ENCODE results near the gene PXK.
A peak's percentile ranks its signal among the peaks of the same experiment; 100 is the strongest.

Gene PXK

DNA sequence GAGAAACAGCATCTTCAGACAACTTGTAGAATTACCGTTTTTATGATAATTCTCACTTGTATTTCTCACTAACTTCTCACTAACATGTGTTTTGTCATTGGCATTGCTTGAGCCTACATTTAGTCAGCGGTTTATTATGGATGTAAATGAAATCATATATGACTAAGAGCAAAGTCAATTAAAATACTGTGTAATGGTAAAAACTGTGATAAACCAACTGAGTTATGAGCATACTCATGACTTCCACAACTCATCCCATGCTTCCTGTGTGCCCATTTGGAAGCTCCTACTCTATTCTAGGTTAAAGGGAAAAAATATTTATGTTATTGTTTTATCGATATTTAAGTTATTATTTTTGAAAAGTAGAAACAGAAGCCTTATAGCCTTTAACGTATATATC is 12.8 kb downstream of the PXK start:
- Mint-ChIP-seq H3K36me3 (peaks cover 13% of the 10 kb centered on the region), H3K4me3 (no peak overlapping the region), H3K9me3 (no peaks in the 10 kb centered on the region), H3K27ac (peak overlapping the region; percentile 22), H3K4me1 (peaks cover 53% of the 10 kb centered on the region), H3K27me3 (no peaks in the 10 kb centered on the region)
- DNase-seq (ENCODE audit: low spot score in 2 of 2) (no peak), ATAC-seq (ENCODE audit: low read depth) (no peak)

DNA sequence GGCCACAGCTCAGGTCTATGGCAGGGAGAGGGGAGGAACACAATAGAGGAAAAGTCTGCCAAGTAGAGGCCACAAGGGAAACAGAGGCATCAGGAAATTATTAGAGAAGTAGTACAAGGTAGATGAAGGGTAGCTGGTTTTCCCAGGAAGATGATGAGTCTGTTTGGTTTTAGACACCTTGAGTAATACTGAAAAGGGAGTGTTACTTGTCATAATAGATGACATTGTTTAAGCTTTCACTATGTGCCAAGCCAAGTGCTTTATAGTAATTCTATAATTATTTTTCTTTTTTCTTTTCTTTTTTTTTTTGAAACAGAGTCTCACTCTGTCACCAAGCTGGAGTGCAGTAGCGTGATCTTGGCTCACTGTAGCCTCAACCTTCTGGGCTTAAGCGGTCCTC is 13.7 kb downstream of the PXK start:
- DNase-seq (ENCODE audit: low spot score in 2 of 2) (no peak), ATAC-seq (ENCODE audit: low read depth) (no peak)
- Mint-ChIP-seq H3K4me1 (peaks cover 55% of the 10 kb centered on the region), H3K36me3 (peaks cover 7% of the 10 kb centered on the region), H3K9me3 (no peaks in the 10 kb centered on the region), H3K4me3 (peak overlapping the region; percentile 4), H3K27me3 (no peaks in the 10 kb centered on the region), H3K27ac (peak overlapping the region; percentile 22)

DNA sequence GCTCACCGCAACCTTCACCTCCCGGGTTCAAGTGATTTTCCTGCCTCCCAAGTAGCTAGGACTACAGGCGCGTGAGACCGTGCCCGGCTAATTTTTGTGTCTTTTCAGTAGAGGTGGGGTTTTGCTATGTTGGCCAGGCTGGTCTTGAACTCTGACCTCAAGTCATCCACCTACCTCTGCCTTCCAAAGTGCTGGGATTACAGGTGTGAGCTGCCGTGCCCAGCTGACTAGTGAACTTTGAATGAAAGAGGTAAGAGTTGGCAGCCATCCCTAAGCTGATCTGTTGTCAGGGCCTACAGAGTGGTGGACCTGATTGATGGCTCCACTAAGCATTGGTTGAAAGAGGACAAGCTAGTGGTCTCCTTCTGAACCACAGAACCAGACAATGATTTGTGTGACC is 15.3 kb downstream of the PXK start:
- peaks cover 62% of the 10 kb centered on the region for H3K4me1 Mint-ChIP-seq
- no peak for DNase-seq (ENCODE audit: low spot score in 2 of 2)
- no peak for ATAC-seq (ENCODE audit: low read depth)
- H3K4me3 Mint-ChIP-seq: peak overlapping the region; percentile 29
- peak overlapping the region; percentile 72 for H3K27ac Mint-ChIP-seq
- peaks cover 9% of the 10 kb centered on the region for H3K36me3 Mint-ChIP-seq
- no peaks in the 10 kb centered on the region for H3K27me3 Mint-ChIP-seq
- no peaks in the 10 kb centered on the region for H3K9me3 Mint-ChIP-seq

DNA sequence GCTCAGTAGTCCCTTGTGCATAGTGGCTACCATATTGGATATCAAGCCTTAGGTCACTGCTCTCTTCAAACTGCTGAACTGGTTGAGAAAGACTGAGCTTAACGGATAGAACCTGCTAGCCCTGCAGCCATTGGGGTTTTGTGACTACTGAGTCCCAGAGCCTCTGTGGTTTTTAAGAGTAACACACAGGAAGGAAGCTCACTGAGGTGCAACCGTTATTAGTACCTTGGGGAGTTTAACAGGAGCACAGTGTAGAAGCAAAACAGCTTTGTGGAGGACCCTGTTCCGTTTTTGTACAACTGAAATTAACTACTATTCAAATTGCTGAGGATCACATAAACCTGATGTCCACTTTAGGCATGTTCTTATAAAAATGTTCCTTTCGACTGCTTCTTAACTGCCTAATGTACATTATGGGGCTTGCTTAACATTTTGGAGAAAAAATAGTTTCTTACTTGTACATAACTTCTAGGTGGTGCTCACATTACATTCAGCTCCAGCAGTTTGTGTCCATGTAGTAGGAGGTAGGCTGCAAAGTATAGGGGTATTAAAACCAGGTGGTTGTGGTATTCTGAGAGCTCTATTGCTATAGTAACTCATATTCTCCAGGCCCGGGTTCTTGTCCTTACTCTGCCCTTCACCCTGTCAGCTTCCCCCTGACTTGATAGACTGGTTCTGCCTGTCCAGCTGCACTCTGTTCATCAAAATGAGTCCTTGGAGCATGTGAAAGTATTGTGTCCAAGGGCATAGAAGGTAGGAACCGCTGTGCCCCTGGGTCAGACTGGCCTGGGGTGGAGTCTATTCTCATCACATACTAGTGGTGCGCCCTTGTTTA is 17.3 kb downstream of the PXK start:
- ATAC-seq (ENCODE audit: low read depth) (peak; percentile 86), DNase-seq (ENCODE audit: low spot score in 2 of 2) (peak in 1 of 2 donors; percentile 59)
- Mint-ChIP-seq H3K4me3 (peak overlapping the region; percentile 74), H3K9me3 (no peaks in the 10 kb centered on the region), H3K27me3 (no peaks in the 10 kb centered on the region), H3K4me1 (peaks cover 65% of the 10 kb centered on the region), H3K36me3 (peaks cover 6% of the 10 kb centered on the region), H3K27ac (peak overlapping the region; percentile 92)

DNA sequence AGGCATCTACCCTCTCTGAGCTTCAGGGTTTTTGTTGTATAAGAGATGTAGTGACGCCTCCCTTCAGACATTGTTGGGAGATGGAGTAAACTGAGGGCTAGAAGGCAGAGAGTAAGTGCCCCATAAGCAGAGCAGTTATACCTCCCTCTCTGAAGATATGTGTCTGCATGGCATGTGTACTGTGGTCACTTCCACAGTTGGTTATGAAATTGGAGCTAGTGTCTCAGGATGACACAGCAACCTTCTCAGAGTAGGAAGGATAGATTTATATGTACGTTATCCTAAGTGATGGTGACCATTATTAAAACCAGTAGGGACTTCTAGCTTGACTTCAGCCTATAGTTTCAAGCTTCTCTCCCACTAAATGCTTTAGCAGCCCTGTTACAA is 17.9 kb downstream of the PXK start:
- ATAC-seq (ENCODE audit: low read depth): no peak
- no peaks in the 10 kb centered on the region for H3K27me3 Mint-ChIP-seq
- peak overlapping the region; percentile 92 for H3K27ac Mint-ChIP-seq
- DNase-seq (ENCODE audit: low spot score in 2 of 2): no peak
- H3K4me3 Mint-ChIP-seq: peak overlapping the region; percentile 74
- H3K4me1 Mint-ChIP-seq: peaks cover 70% of the 10 kb centered on the region
- H3K36me3 Mint-ChIP-seq: peaks cover 6% of the 10 kb centered on the region
- no peaks in the 10 kb centered on the region for H3K9me3 Mint-ChIP-seq

DNA sequence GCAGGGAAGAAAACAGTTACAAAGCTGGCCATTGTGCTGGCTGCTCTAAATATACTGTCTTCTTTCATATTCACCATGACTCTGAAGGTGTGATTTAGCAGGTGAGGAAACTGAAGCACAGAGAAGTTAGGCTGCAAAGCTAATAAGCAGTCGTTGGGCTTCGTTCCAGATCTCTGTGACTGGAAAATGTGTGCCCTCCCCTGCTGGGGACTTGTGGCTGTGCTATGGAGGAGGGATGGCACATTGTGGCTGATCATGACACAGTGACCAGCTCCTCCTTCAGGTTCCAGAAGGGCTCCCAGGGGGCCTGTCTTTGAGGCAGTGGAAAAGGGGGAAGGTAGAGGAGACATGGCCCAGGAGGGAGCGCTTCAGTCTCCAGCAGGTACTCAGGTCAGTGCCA is 19.2 kb downstream of the PXK start:
- H3K9me3 Mint-ChIP-seq: no peaks in the 10 kb centered on the region
- DNase-seq (ENCODE audit: low spot score in 2 of 2): no peak
- H3K4me1 Mint-ChIP-seq: peaks cover 70% of the 10 kb centered on the region
- peak overlapping the region; percentile 95 for H3K4me3 Mint-ChIP-seq
- peaks cover 4% of the 10 kb centered on the region for H3K36me3 Mint-ChIP-seq
- H3K27ac Mint-ChIP-seq: peak overlapping the region; percentile 92
- H3K27me3 Mint-ChIP-seq: no peaks in the 10 kb centered on the region
- ATAC-seq (ENCODE audit: low read depth): no peak

DNA sequence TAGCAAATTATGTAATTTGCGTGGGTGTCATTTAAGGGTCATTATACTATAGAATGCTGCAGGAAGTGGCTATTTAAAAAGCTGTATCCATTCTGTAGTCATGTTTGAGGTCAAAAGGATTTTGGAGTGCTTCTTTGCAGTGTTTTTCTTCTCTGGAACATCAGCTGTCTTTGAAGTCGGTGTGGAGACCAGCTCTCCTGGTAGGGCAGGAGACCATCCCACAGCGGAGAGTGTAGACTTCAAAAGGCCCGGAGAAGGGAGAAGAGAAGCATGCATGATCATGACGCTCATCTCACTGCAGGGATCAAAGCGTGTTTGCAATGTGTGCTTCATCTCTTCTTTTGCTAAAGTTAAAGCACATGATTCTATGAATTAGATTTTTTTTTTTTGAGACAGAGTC is 19.9 kb downstream of the PXK start:
- DNase-seq (ENCODE audit: low spot score in 2 of 2) (no peak), ATAC-seq (ENCODE audit: low read depth) (no peak)
- peak overlapping the region; percentile 92 for H3K27ac Mint-ChIP-seq
- peaks cover 2% of the 10 kb centered on the region for H3K36me3 Mint-ChIP-seq
- peaks cover 71% of the 10 kb centered on the region for H3K4me1 Mint-ChIP-seq
- no peaks in the 10 kb centered on the region for H3K27me3 Mint-ChIP-seq
- no peaks in the 10 kb centered on the region for H3K9me3 Mint-ChIP-seq
- H3K4me3 Mint-ChIP-seq: peak overlapping the region; percentile 95

DNA sequence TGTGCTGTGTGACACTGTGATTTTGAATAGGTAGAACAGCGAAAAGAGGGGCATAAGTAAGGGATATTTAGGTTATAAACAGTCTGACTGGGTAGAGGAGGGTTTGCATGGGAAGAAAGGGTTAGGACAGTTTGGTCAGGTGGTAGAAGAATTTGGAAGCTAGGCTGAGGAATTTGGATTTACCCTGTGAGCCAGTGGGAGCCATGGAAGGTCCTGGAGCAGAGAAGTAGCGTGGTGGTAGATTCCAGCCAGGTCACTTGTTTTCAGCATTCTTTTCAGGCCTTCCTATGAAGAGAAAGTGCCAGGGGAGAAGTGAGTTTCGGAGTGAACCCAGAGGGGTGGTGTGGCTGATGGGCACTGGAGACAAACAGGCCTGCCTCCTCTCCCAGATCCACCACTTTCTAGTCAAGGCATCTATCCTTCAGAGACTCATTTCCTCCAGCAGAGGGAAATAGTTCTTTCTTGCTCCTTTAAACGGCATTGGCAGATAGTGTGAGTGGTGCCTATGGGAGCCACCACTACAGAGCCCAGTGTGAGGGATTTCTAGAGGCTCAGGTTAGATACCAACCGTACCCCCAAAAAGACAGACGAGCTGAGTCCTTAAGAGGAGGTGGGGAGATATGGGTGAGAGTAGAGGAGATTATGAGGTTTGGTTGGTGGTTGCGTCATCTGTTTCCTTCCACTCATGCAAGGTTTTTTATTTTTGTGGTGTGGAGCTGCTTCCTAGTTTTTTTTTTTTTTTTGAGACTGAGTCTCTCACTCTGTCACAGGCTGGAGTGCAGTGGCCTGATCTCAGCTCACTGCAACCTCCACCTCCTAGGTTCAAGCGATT is 21.2 kb downstream of the PXK start:
- ATAC-seq (ENCODE audit: low read depth) (peak; percentile 36), DNase-seq (ENCODE audit: low spot score in 2 of 2) (peak in 1 of 2 donors; percentile 42)
- Mint-ChIP-seq H3K27me3 (no peaks in the 10 kb centered on the region), H3K4me3 (peak overlapping the region; percentile 95), H3K4me1 (peaks cover 72% of the 10 kb centered on the region), H3K36me3 (peaks cover 2% of the 10 kb centered on the region), H3K9me3 (no peaks in the 10 kb centered on the region), H3K27ac (peak overlapping the region; percentile 92)

DNA sequence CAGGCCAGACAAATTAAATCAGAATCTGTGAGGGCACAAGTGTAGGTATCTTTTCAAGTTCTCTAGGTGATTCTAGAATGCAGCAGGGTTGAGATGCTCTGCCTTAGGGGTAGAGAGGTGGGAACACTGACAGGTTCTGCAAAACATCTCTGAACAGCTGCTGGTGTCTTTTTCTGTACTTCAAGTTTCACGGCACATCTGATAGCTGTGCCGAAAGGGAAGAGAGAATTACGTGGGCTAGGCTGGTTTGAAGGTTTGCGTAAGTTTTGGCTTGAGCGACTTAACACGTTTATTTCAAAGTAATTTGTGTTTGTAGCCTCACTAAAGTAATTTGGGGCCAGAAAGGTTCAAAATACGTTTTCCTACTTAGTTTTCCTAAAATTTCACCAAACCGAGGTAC is 22.5 kb downstream of the PXK start:
- Mint-ChIP-seq H3K9me3 (no peaks in the 10 kb centered on the region), H3K4me1 (peaks cover 65% of the 10 kb centered on the region), H3K27ac (peak overlapping the region; percentile 92), H3K4me3 (peak overlapping the region; percentile 95), H3K27me3 (no peaks in the 10 kb centered on the region), H3K36me3 (peaks cover 2% of the 10 kb centered on the region)
- DNase-seq (ENCODE audit: low spot score in 2 of 2) (peak in 1 of 2 donors; percentile 49), ATAC-seq (ENCODE audit: low read depth) (peak; percentile 68)

DNA sequence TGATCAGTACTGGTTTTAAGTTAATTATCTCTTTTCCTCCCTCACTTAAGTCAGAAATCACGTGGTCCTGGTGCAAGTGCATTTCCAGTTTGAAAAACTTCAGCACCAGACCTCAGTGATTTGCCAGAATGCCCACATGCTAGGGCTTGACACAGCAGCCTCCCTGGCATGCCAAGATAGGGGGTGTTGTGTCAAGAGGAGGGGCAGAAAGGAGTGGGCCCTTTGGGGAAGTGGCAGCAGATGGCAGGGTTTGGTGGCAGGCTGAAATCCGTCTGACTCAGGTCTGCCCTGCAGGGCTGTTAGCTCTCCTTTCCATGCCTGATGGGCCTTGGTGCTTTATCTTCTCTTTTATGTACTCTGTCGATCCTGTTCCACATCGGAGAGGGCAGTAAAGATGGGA is 23.4 kb downstream of the PXK start:
- H3K36me3 Mint-ChIP-seq: peaks cover 2% of the 10 kb centered on the region
- ATAC-seq (ENCODE audit: low read depth) (peak; percentile 73), DNase-seq (ENCODE audit: low spot score in 2 of 2) (peak; percentile 56)
- no peaks in the 10 kb centered on the region for H3K9me3 Mint-ChIP-seq
- H3K4me1 Mint-ChIP-seq: peaks cover 56% of the 10 kb centered on the region
- peak overlapping the region; percentile 92 for H3K27ac Mint-ChIP-seq
- no peaks in the 10 kb centered on the region for H3K27me3 Mint-ChIP-seq
- peak overlapping the region; percentile 61 for H3K4me3 Mint-ChIP-seq

DNA sequence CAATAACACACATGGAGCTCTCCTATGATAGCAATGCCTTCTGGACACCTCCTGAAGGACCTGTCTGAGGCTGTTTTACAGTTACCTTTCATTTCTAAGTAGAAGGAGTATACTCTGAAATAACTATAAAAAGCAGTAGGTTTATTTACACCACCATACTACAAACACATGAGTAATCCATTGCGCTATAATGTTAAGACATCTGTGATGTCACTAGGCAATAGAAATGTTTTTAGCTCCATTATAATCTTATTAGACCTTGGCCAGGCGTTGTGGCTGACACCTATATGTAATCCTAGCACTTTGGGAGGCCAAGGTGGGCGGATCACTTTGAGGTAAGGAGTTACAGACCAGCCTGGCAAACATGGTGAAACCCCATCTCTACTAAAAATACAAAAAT is 24.7 kb downstream of the PXK start:
- no peak for ATAC-seq (ENCODE audit: low read depth)
- H3K36me3 Mint-ChIP-seq: peaks cover 5% of the 10 kb centered on the region
- no peaks in the 10 kb centered on the region for H3K9me3 Mint-ChIP-seq
- H3K4me1 Mint-ChIP-seq: peaks cover 49% of the 10 kb centered on the region
- H3K27me3 Mint-ChIP-seq: no peaks in the 10 kb centered on the region
- peak overlapping the region; percentile 59 for H3K4me3 Mint-ChIP-seq
- H3K27ac Mint-ChIP-seq: peak overlapping the region; percentile 92
- DNase-seq (ENCODE audit: low spot score in 2 of 2): no peak

DNA sequence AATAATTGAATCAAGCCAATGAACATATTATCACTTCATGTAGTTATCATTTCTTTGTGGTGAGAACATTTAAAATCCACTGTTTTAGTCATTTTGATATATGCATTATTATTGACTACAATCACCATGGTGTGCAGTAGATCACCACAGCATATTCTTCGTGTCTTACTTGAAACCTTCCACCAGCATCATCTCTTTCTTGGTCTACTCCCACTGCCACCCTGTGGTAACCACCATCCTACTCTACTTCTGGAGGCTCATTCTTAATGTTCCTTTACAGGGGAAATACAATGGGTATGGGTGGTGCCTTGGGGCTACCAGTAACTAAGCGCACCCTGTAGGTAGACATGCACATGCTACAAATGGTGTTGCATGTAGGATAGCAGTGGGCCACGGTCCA is 25.4 kb downstream of the PXK start:
- H3K4me1 Mint-ChIP-seq: peaks cover 45% of the 10 kb centered on the region

DNA sequence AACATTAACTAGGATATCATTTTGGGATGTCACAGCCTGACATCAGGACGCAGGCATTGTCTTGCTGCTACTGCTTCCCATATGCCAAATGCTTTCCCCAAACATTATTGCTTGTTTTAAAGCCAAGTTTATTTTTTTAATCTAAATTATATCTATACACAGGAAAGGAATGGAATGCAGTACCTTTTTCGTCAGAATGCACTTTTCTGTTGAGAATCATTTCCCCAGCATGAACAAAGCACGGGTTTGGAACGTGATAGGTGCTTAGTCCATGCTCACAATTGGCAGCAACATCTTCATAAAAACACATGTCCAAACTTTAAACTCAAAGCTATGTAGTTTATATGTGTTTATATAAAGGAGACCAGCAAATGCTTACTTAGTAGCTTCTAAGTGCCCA is 26.1 kb downstream of the PXK start:
- Mint-ChIP-seq H3K9me3 (no peaks in the 10 kb centered on the region), H3K36me3 (peaks cover 4% of the 10 kb centered on the region), H3K27ac (no peak overlapping the region), H3K4me3 (no peak overlapping the region), H3K4me1 (peaks cover 43% of the 10 kb centered on the region), H3K27me3 (no peaks in the 10 kb centered on the region)
- DNase-seq (ENCODE audit: low spot score in 2 of 2) (no peak), ATAC-seq (ENCODE audit: low read depth) (no peak)

More for the DNA sequence above, 25.4 kb downstream of the PXK start:
- peaks cover 3% of the 10 kb centered on the region for H3K36me3 Mint-ChIP-seq
- no peak overlapping the region for H3K27ac Mint-ChIP-seq
- ATAC-seq (ENCODE audit: low read depth) (no peak), DNase-seq (ENCODE audit: low spot score in 2 of 2) (no peak)
- H3K9me3 Mint-ChIP-seq: no peaks in the 10 kb centered on the region
- no peaks in the 10 kb centered on the region for H3K27me3 Mint-ChIP-seq
- no peak overlapping the region for H3K4me3 Mint-ChIP-seq

DNA sequence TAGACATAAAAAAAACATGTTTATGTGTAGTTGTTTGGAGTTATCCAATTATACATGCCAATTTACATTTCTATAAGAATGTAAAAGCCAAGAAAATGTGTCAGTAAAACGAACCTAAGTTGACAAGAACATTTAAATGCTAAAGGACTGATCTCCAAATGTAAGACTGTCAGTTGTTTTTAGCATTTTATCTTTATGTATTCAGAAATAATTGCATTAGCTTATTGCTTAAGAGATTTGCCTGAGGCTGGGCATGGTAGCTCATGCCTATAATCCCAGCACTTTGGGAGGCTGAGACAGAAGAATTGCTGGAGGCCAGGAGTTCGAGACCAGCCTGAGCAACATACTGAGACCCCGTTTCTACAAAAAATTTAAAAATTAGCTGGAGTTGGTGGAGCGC is 26.9 kb downstream of the PXK start:
- Mint-ChIP-seq H3K4me3 (no peak overlapping the region), H3K27ac (no peak overlapping the region), H3K4me1 (peaks cover 39% of the 10 kb centered on the region), H3K36me3 (peaks cover 6% of the 10 kb centered on the region), H3K27me3 (no peaks in the 10 kb centered on the region), H3K9me3 (no peaks in the 10 kb centered on the region)
- DNase-seq (ENCODE audit: low spot score in 2 of 2): no peak
- no peak for ATAC-seq (ENCODE audit: low read depth)
